GM12801 (cell line): Measurements from ENCODE around the gene HSD11B1L.

Experiments
- CTCF ChIP-seq: IDR thresholded peaks from one replicate; pipeline ENCODE4 v1.5.1; 2011; ENCODE audit warnings: control low read depth; ENCODE audit not compliant: insufficient read length; ENCODE audit errors: extremely low read depth

HSD11B1L gene

GRCh38 chr19:5654931-5655330 is 25.9 kb upstream of the HSD11B1L start:
- no peak for TF ChIP-seq CTCF

GRCh38 chr19:5655412-5655811 is 25.4 kb upstream of the HSD11B1L start:
- TF ChIP-seq CTCF = no peak

GRCh38 chr19:5661483-5661882 is 19.3 kb upstream of the HSD11B1L start:
- no peak for TF ChIP-seq CTCF

GRCh38 chr19:5663904-5664303 is 16.9 kb upstream of the HSD11B1L start:
- TF ChIP-seq CTCF = no peak

GRCh38 chr19:5664515-5664914 is 16.3 kb upstream of the HSD11B1L start:
- no peak for TF ChIP-seq CTCF

GRCh38 chr19:5665781-5666513 is 14.9 kb upstream of the HSD11B1L start:
- TF ChIP-seq CTCF = no peak

- TF ChIP-seq CTCF = no peak
These were observed 13.8 kb upstream of the HSD11B1L start for GRCh38 chr19:5666921-5667610.
